H1 (cell line): ENCODE data around the gene CAB39L. TPM values are rescaled to one million over a fixed set of nuclear protein-coding genes. Genes with fewer than 3 reads are reported as not detected.

ENCODE experiments used
- CTCF ChIA-PET: fragments of 300-600 bp; sonication (Branson Sonifier 250); formaldehyde crosslinking; loops from one replicate; lab custom pipeline; 2021; ENCODE audit not compliant: partially characterized antibody; lab: Charles Lee
- POLR2A ChIA-PET: fragments of 300-600 bp; sonication (Branson Sonifier 250); formaldehyde crosslinking; loops from one replicate; lab custom pipeline; 2021; ENCODE audit warnings: inconsistent platforms; ENCODE audit not compliant: partially characterized antibody; lab: Charles Lee
- DNase-seq, 2 experiments: peaks; one replicate each; pipeline versions ENCODE4 v3.0.0 to v3.0.0-alpha.2; 2010 to 2022; ENCODE audit warnings: low spot score in 2 of 2, low read depth in 1 of 2, mixed read lengths in 1 of 2
- FAIRE-seq: peaks from 2 replicates; lab custom pipeline; 2011; peaks lifted over from hg19 to GRCh38; lab: Jason Lieb, UNC
- H2AFZ ChIP-seq: 2 replicates; pipeline ENCODE4 v1.8.1; 2012; ENCODE audit warnings: low read length, inconsistent platforms
- H2AK5ac ChIP-seq: 2 replicates; pipeline ENCODE4 v1.6.1; 2013; ENCODE audit warnings: low read depth, low read length
- H2BK120ac ChIP-seq: replicated peaks from 2 replicates; pipeline ENCODE3; 2013; ENCODE audit warnings: low read depth, low read length, inconsistent platforms
- H2BK12ac ChIP-seq: 2 replicates; pipeline ENCODE4 v1.6.1; 2013; ENCODE audit warnings: low read depth, low read length
- H2BK15ac ChIP-seq: 2 replicates; pipeline ENCODE4 v1.6.1; 2013; ENCODE audit warnings: low read length
- H2BK20ac ChIP-seq: 2 replicates; pipeline ENCODE4 v1.6.1; 2013; ENCODE audit warnings: low read length
- H2BK5ac ChIP-seq: 2 replicates; pipeline ENCODE4 v1.6.1; 2013; ENCODE audit warnings: low read depth, low read length
- H3K14ac ChIP-seq: 2 replicates; pipeline ENCODE4 v1.6.1; 2013; ENCODE audit warnings: inconsistent platforms; ENCODE audit not compliant: insufficient read length
- H3K18ac ChIP-seq: 2 replicates; pipeline ENCODE4 v1.6.1; 2013; ENCODE audit warnings: low read length; ENCODE audit errors: extremely low read depth
- H3K23ac ChIP-seq: 2 replicates; pipeline ENCODE4 v1.6.1; 2013; ENCODE audit warnings: inconsistent platforms; ENCODE audit not compliant: insufficient read length
- H3K23me2 ChIP-seq: 2 replicates; pipeline ENCODE4 v1.6.1; 2013; ENCODE audit warnings: low read depth, low read length
- H3K27ac ChIP-seq: 2 replicates; pipeline ENCODE4 v1.6.1; 2011; ENCODE audit warnings: low read depth, low read length, inconsistent platforms
- H3K27me3 ChIP-seq, 4 experiments: replicated peaks in 1 of 4; 1 replicate in 1 of 4; 2 replicates in 3 of 4; pipeline versions ENCODE4 v1.6.1 to v1.8.1; 2011 to 2013; ENCODE audit warnings: low read length in 3 of 4, mild to moderate bottlenecking in 3 of 4, inconsistent platforms in 2 of 4, mixed read lengths in 2 of 4, moderate library complexity in 1 of 4; ENCODE audit not compliant: control insufficient read depth in 3 of 4, insufficient read depth in 3 of 4; ENCODE audit errors: extremely low read depth in 1 of 4
- H3K36me3 ChIP-seq, 4 experiments: 2 replicates each; pipeline versions ENCODE4 v1.6.1 to v1.8.1; 2011 to 2013; ENCODE audit warnings: mild to moderate bottlenecking in 4 of 4, low read length in 3 of 4, moderate library complexity in 2 of 4, control low read depth in 1 of 4, inconsistent platforms in 1 of 4; ENCODE audit not compliant: insufficient read depth in 4 of 4, control insufficient read depth in 2 of 4
- H3K4ac ChIP-seq: replicated peaks from 2 replicates; pipeline ENCODE3; 2013; ENCODE audit warnings: low read length, low read depth, mixed read lengths, inconsistent platforms; ENCODE audit not compliant: insufficient read length
- H3K4me1 ChIP-seq, 4 experiments: replicated peaks in 1 of 4; 1 replicate in 1 of 4; 2 replicates in 3 of 4; pipeline versions ENCODE4 v1.6.1 to v1.8.1; 2011 to 2013; ENCODE audit warnings: low read length in 3 of 4, inconsistent platforms in 2 of 4, mixed read lengths in 1 of 4; ENCODE audit not compliant: insufficient read depth in 4 of 4, control insufficient read depth in 3 of 4
- H3K4me2 ChIP-seq, 2 experiments: 2 replicates each; pipeline versions ENCODE4 v1.6.1 to v1.8.1; 2011 to 2013; ENCODE audit warnings: low read depth in 2 of 2, low read length in 2 of 2, control low read depth in 1 of 2, inconsistent platforms in 1 of 2, mild to moderate bottlenecking in 1 of 2; ENCODE audit not compliant: insufficient read depth in 1 of 2
- H3K4me3 ChIP-seq, 4 experiments: fragments of 200-600, 300-600 bp in 1 of 4; sonication (generic), shearing (Covaris generic), sonication (Bioruptor Twin) in 1 of 4; 2 replicates each; pipeline versions ENCODE4 v1.5.1 to v1.8.1; 2011 to 2016; ENCODE audit warnings: low read length in 4 of 4, low read depth in 3 of 4, control low read depth in 2 of 4, inconsistent platforms in 2 of 4, mild to moderate bottlenecking in 2 of 4, mixed read lengths in 1 of 4, moderate library complexity in 1 of 4; ENCODE audit not compliant: insufficient read depth in 2 of 4; ENCODE audit errors: extremely low read depth in 1 of 4
- H3K56ac ChIP-seq: replicated peaks from 2 replicates; pipeline ENCODE3; 2013; ENCODE audit warnings: low read depth, mild to moderate bottlenecking, mixed read lengths, low read length, inconsistent platforms; ENCODE audit not compliant: insufficient read length
- H3K79me1 ChIP-seq: 2 replicates; pipeline ENCODE4 v1.6.1; 2013; ENCODE audit warnings: low read depth, low read length, control low read depth
- H3K79me2 ChIP-seq, 2 experiments: 2 replicates each; pipeline versions ENCODE4 v1.6.1 to v1.8.1; 2012 to 2013; ENCODE audit warnings: low read length in 2 of 2, mild to moderate bottlenecking in 2 of 2, inconsistent platforms in 1 of 2; ENCODE audit not compliant: insufficient read depth in 2 of 2, control insufficient read depth in 1 of 2
- H3K9ac ChIP-seq, 4 experiments: replicated peaks in 1 of 4; 1 replicate in 1 of 4; 2 replicates in 3 of 4; pipeline versions ENCODE4 v1.6.1 to v1.8.1; 2011 to 2013; ENCODE audit warnings: low read depth in 3 of 4, low read length in 3 of 4, control low read depth in 2 of 4, mild to moderate bottlenecking in 2 of 4, moderate library complexity in 2 of 4, inconsistent platforms in 1 of 4; ENCODE audit errors: extremely low read depth in 1 of 4
- H3K9me3 ChIP-seq, 2 experiments: 2 replicates each; pipeline versions ENCODE4 v1.6.1 to v1.8.1; 2012 to 2013; ENCODE audit warnings: mild to moderate bottlenecking in 2 of 2, moderate library complexity in 2 of 2, control low read depth in 1 of 2, inconsistent platforms in 1 of 2, low read depth in 1 of 2, low read length in 1 of 2, mixed read lengths in 1 of 2; ENCODE audit not compliant: insufficient read depth in 2 of 2
- H4K20me1 ChIP-seq, 2 experiments: replicated peaks in 1 of 2; 2 replicates each; pipeline versions ENCODE3 to v1.8.1; 2011 to 2013; ENCODE audit warnings: inconsistent platforms in 2 of 2, low read length in 2 of 2, mild to moderate bottlenecking in 1 of 2; ENCODE audit not compliant: insufficient read depth in 2 of 2, control insufficient read depth in 1 of 2
- H4K5ac ChIP-seq: 2 replicates; pipeline ENCODE4 v1.6.1; 2013; ENCODE audit warnings: low read length, low read depth, mixed read lengths, inconsistent platforms; ENCODE audit not compliant: insufficient read length
- H4K8ac ChIP-seq: 2 replicates; pipeline ENCODE4 v1.8.0; 2013; ENCODE audit warnings: mild to moderate bottlenecking, moderate library complexity, low read length, inconsistent platforms; ENCODE audit not compliant: insufficient read depth; ENCODE audit errors: extremely low read depth
- H4K91ac ChIP-seq: replicated peaks from 2 replicates; pipeline ENCODE3; 2013; ENCODE audit warnings: low read length, mixed read lengths, inconsistent platforms; ENCODE audit not compliant: insufficient read length
- CBX5 ChIP-seq: fragments of 300-800, 300-1000 bp; sonication (generic); IDR thresholded peaks from 2 replicates; pipeline ENCODE4 v1.7.1; 2016; ENCODE audit warnings: antibody characterized with exemption, low read length, low read depth
- CTBP2 ChIP-seq: IDR thresholded peaks from 2 replicates; pipeline ENCODE4 v1.7.0; 2011; ENCODE audit warnings: borderline replicate concordance, mild to moderate bottlenecking, moderate library complexity, mixed read lengths, low read length; ENCODE audit not compliant: insufficient read depth, insufficient read length
- EGR1 ChIP-seq: IDR thresholded peaks from 2 replicates; pipeline ENCODE4 v1.6.1; 2011; ENCODE audit warnings: low read depth, low read length, borderline replicate concordance
- HDAC2 ChIP-seq, 2 experiments: fragments of 300-600 bp in 1 of 2; sonication (generic) in 1 of 2; IDR thresholded peaks; 2 replicates each; pipeline ENCODE4 v1.6.1; 2011 to 2012; ENCODE audit warnings: low read depth in 2 of 2, low read length in 2 of 2, mild to moderate bottlenecking in 2 of 2, moderate library complexity in 2 of 2, borderline replicate concordance in 1 of 2, inconsistent platforms in 1 of 2
- RNF2 ChIP-seq: fragments of 200-900, 300-1000 bp; sonication (generic); IDR thresholded peaks from 2 replicates; pipeline ENCODE4 v1.7.1; 2016; ENCODE audit warnings: borderline replicate concordance, low read depth, mild to moderate bottlenecking, antibody characterized with exemption, low read length; ENCODE audit not compliant: poor library complexity, severe bottlenecking; ENCODE audit errors: missing control alignments
- SIN3A ChIP-seq, 2 experiments: IDR thresholded peaks in 1 of 2; conservative IDR thresholded peaks in 1 of 2; 2 replicates each; pipeline ENCODE4 v1.6.1; 2011 to 2012; ENCODE audit warnings: low read length in 2 of 2, improper control_type of control experiment in 1 of 2, low read depth in 1 of 2, mild to moderate bottlenecking in 1 of 2
- TBP ChIP-seq: IDR thresholded peaks from 2 replicates; pipeline ENCODE4 v1.6.1; 2011; ENCODE audit warnings: low read depth, low read length, improper control_type of control experiment
- TCF12 ChIP-seq: IDR thresholded peaks from 2 replicates; pipeline ENCODE4 v1.6.1; 2011; ENCODE audit warnings: low read depth, mild to moderate bottlenecking, low read length
- WGBS, 2 experiments: shearing (Covaris generic) in 1 of 2; methylation state at CpG; one replicate each; pipeline versions ENCODE4 v1.1.6 to v1.1.7; 2013 to 2015; ENCODE audit warnings: low lambda C conversion rate in 2 of 2, mixed read lengths in 2 of 2, inconsistent platforms in 1 of 2, low coverage in 1 of 2, missing lambda C conversion rate in 1 of 2; ENCODE audit not compliant: insufficient replicate concordance in 2 of 2, insufficient coverage in 1 of 2, insufficient read length in 1 of 2; ENCODE audit errors: extremely low coverage in 1 of 2, missing lambda C conversion rate in 1 of 2; 5-methylcytosine and 5-hydroxymethylcytosine counted together
- polyA plus RNA-seq, 7 experiments: library from polyadenylated mRNA; depleted of rRNA in 3 of 7; stranded (reverse) in 5 of 7; unstranded in 2 of 7; fragments of >200 nt in 5 of 7; fragments of 200-250 nt in 2 of 7; gene quantifications; 1 replicate in 5 of 7; 2 replicates in 1 of 7; 4 replicates in 1 of 7; pipeline versions ENCODE4 v1.2.1 to v1.2.3, GENCODE V29; 2011 to 2013; ENCODE audit warnings: missing spikeins in 2 of 7, mixed read lengths in 2 of 7
- total RNA-seq: library from RNA; stranded (reverse); fragmentation: NEBNext Ultra II Directional; extraction: Animal tissue kit (Norgen Biotek cat#: 25700); gene quantifications from 2 replicates; pipeline ENCODE4 v1.2.1, GENCODE V29; 2021

Gene CAB39L
- total and polyA plus RNA-seq, 2 of the 8 experiments (the other 6 are each of a cell fraction or from before 2014, with no cell fraction given), result 2.5 to 4.8 TPM

DNA sequence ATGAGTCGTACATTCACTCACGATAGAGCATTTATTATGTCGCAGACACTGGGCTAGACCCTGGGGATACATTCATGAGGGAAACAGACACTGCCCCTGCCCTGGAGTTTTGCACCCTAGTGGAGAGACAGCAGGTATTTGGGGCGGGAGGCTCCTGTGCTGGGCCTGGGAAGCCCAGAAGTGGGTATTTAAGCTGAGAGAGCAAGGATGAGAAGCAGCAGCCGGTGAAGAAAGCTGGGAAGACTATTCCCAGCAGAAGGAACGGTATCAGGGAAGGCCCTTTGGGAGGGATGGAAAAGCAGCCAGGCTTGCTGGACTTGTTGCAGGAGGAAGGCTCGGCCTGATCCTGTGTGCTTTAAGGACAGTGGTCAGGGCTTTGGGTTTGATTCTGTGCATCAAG lies 141.6 kb downstream of the CAB39L start:
- no peak for FAIRE-seq
- Histone ChIP-seq H3K9ac (no peak overlapping the region), H3K56ac (no peak overlapping the region), H2BK120ac (no peak overlapping the region), H3K27ac (no peak overlapping the region), H3K14ac (no peak overlapping the region), H3K18ac (no peak overlapping the region), H4K20me1 (no peaks in the 10 kb centered on the region), H3K27me3 (peaks cover 0 to 2% (median 0%) of the 10 kb centered on the region in 4 experiments; a peak in 1 of 7 replicates), H3K4ac (no peak overlapping the region), H2AFZ (0 out of 2 replicates have a peak overlapping the region, but pooled peaks have one; percentile 42), H4K8ac (no peak overlapping the region), H2BK20ac (no peak overlapping the region), H4K91ac (no peak overlapping the region), H2AK5ac (no peak overlapping the region), H3K4me2 (no peak overlapping the region), H3K79me2 (no peaks in the 10 kb centered on the region), H3K23me2 (no peaks in the 10 kb centered on the region), H3K4me3 (no peak overlapping the region), H3K4me1 (peaks cover 0 to 3% (median 0%) of the 10 kb centered on the region in 4 experiments; a peak in 2 of 7 replicates), H3K9me3 (no peaks in the 10 kb centered on the region), H3K23ac (no peak overlapping the region), H4K5ac (no peak overlapping the region), H3K36me3 (no peaks in the 10 kb centered on the region), H2BK12ac (no peak overlapping the region), H2BK5ac (no peak overlapping the region), H3K79me1 (no peaks in the 10 kb centered on the region), H2BK15ac (no peak overlapping the region; the same call in 1 of the 2 replicates)
- CTCF ChIA-PET, result interaction anchor here (0.6 to 1.6 kb wide), 11 partner anchors 10 to 305 kb away, joined by 3 to 7 read pairs (median 3); no protein-coding TSS in a partner anchor
- POLR2A ChIA-PET, result no interaction called here
- no peak for DNase-seq
- WGBS, 2 experiments, result 83% methylated on average over 7 of the region's 7 CpGs; no CpG with 5 or more reads in 1 of the 2 experiments
- no peak for TF ChIP-seq CTBP2
- TF ChIP-seq EGR1, result no peak
- TF ChIP-seq HDAC2 (IDR thresholded peaks at IDR 0.05; ENCODE audit: borderline replicate concordance in 1 of 2, low read depth in 2 of 2, low read length in 2 of 2), result no peak
- TF ChIP-seq CBX5, result no peak
- no peak for TF ChIP-seq TCF12
- TF ChIP-seq RNF2, result no peak
- no peak for TF ChIP-seq TBP
- no peak for TF ChIP-seq SIN3A (conservative IDR thresholded peaks at IDR 0.05 in 1 of 2, IDR thresholded peaks at IDR 0.05 in 1 of 2; ENCODE audit: low read depth in 1 of 2, low read length in 2 of 2)
